Measurements from ENCODE around the gene CAMK4.

The CAMK4 gene

DNA sequence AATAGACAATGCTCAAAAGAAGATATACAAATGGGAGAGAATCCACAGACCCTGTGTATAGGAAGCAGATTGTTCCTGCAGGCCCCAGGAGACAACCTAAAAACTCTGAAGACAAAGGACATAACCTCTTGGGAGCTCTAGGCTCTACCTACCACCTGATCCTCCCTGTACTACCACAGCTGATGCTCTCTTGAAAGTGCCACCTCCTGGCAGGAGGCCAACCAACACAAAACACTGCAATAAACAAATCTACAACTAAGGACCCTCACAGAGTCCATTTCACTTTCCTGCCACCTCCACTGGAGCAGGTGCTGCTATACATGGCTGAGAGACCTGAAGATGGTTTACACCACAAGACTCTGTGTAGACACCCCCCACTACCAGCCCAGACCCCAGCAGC is 239.1 kb downstream of the CAMK4 start:
- peaks cover 7% of the 10 kb centered on the region for H3K36me3 ChIP-seq (replicated peaks; ENCODE audit: low read depth, low read length)
- no peak for TF ChIP-seq EZH2phosphoT487 (IDR thresholded peaks at IDR 0.05; ENCODE audit: low read depth)
- TF ChIP-seq, protein P1, sequence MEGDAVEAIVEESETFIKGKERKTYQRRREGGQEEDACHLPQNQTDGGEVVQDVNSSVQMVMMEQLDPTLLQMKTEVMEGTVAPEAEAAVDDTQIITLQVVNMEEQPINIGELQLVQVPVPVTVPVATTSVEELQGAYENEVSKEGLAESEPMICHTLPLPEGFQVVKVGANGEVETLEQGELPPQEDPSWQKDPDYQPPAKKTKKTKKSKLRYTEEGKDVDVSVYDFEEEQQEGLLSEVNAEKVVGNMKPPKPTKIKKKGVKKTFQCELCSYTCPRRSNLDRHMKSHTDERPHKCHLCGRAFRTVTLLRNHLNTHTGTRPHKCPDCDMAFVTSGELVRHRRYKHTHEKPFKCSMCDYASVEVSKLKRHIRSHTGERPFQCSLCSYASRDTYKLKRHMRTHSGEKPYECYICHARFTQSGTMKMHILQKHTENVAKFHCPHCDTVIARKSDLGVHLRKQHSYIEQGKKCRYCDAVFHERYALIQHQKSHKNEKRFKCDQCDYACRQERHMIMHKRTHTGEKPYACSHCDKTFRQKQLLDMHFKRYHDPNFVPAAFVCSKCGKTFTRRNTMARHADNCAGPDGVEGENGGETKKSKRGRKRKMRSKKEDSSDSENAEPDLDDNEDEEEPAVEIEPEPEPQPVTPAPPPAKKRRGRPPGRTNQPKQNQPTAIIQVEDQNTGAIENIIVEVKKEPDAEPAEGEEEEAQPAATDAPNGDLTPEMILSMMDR (IDR thresholded peaks at IDR 0.05; ENCODE audit: low read depth, low read length), result no peak
- no peaks in the 10 kb centered on the region for H3K27me3 ChIP-seq (ENCODE audit: low read depth, low read length)
- no peak overlapping the region for H3K4me2 ChIP-seq (ENCODE audit: low read length)
- peaks cover 11% of the 10 kb centered on the region for H3K4me1 ChIP-seq (ENCODE audit: low read length)
- H3K9ac ChIP-seq (ENCODE audit: low read length), result no peak overlapping the region
- no peaks in the 10 kb centered on the region for H3K9me3 ChIP-seq (ENCODE audit: insufficient read depth, low read length)
- no peak overlapping the region for H2AFZ ChIP-seq (ENCODE audit: low read depth, low read length)
- no peak overlapping the region for H3K4me3 ChIP-seq (ENCODE audit: low read length)
- H3K27ac ChIP-seq (ENCODE audit: low read length), result no peak overlapping the region
- no peaks in the 10 kb centered on the region for H3K79me2 ChIP-seq (ENCODE audit: low read length)
- no peaks in the 10 kb centered on the region for H4K20me1 ChIP-seq (ENCODE audit: insufficient read depth, low read length)

DNA sequence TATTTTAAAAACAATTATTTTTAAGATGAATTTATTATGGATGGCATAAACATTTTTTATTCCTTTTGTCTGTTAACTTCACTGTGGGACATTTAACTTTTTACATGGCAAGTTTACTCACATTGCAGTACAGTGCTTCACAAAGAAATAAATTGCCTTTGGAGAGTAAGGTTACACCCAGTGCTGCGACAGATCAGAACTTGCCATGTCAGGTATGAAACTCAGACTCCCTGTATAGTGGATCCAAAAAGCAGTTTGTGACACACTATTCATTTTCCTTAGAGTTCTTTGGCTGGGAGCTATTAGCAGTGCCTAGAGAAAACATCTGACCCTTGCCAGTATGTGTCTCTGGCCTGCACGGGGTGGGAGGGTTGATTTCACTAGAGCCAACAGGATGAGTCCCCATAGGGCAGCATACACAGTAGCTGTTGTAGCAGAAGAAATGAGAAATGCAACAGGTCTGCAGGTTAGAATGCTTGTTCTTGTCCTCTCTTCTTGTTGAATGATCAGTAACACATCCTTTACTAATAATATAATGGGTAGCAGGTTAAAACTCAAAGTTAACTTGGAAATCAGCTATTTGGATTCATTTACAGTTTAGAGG is 245.2 kb downstream of the CAMK4 start:
- H4K20me1 ChIP-seq (ENCODE audit: insufficient read depth, low read length), result no peaks in the 10 kb centered on the region
- H3K9me3 ChIP-seq (ENCODE audit: insufficient read depth, low read length), result no peaks in the 10 kb centered on the region
- H3K36me3 ChIP-seq (replicated peaks; ENCODE audit: low read depth, low read length), result peaks cover 3% of the 10 kb centered on the region
- H3K4me3 ChIP-seq (ENCODE audit: low read length), result no peak overlapping the region
- peaks cover 4% of the 10 kb centered on the region for H3K4me1 ChIP-seq (ENCODE audit: low read length)
- H3K27me3 ChIP-seq (ENCODE audit: low read depth, low read length), result no peaks in the 10 kb centered on the region
- H2AFZ ChIP-seq (ENCODE audit: low read depth, low read length), result no peak overlapping the region
- no peak overlapping the region for H3K9ac ChIP-seq (ENCODE audit: low read length)
- TF ChIP-seq, protein P1 (IDR thresholded peaks at IDR 0.05; ENCODE audit: low read depth, low read length), result no peak
- TF ChIP-seq EZH2phosphoT487 (IDR thresholded peaks at IDR 0.05; ENCODE audit: low read depth), result no peak
- H3K79me2 ChIP-seq (ENCODE audit: low read length), result no peaks in the 10 kb centered on the region
- no peak overlapping the region for H3K27ac ChIP-seq (ENCODE audit: low read length)
- H3K4me2 ChIP-seq (ENCODE audit: low read length), result no peak overlapping the region

DNA sequence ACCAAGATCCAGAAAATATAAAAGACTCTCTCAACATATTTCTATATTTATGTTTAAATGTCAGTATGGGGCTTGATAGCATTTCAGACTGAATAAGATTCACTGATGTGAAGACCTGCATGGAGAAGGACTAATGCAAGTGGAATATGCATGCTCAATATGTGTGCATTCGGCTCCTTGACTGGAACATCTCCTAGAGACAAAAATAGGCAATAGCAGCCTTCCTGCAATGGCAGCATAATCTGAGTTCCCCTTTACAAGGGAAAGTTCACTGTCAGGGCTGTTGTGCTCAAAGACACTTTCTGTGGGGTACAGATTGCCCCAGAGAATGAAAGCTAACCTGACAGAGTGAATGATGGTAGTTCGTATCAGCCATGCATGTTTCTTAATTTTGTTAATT is 245.7 kb downstream of the CAMK4 start:
- Histone ChIP-seq H3K36me3 (replicated peaks; ENCODE audit: low read depth, low read length) (peaks cover 4% of the 10 kb centered on the region), H4K20me1 (ENCODE audit: insufficient read depth, low read length) (no peaks in the 10 kb centered on the region), H3K9ac (ENCODE audit: low read length) (no peak overlapping the region), H3K79me2 (ENCODE audit: low read length) (no peaks in the 10 kb centered on the region), H3K4me1 (ENCODE audit: low read length) (peaks cover 4% of the 10 kb centered on the region), H3K4me2 (ENCODE audit: low read length) (no peak overlapping the region), H2AFZ (ENCODE audit: low read depth, low read length) (no peak overlapping the region), H3K4me3 (ENCODE audit: low read length) (no peak overlapping the region), H3K9me3 (ENCODE audit: insufficient read depth, low read length) (no peaks in the 10 kb centered on the region), H3K27ac (ENCODE audit: low read length) (no peak overlapping the region), H3K27me3 (ENCODE audit: low read depth, low read length) (no peaks in the 10 kb centered on the region)
- TF ChIP-seq, protein P1 (IDR thresholded peaks at IDR 0.05; ENCODE audit: low read depth, low read length), result no peak
- no peak for TF ChIP-seq EZH2phosphoT487 (IDR thresholded peaks at IDR 0.05; ENCODE audit: low read depth)

DNA sequence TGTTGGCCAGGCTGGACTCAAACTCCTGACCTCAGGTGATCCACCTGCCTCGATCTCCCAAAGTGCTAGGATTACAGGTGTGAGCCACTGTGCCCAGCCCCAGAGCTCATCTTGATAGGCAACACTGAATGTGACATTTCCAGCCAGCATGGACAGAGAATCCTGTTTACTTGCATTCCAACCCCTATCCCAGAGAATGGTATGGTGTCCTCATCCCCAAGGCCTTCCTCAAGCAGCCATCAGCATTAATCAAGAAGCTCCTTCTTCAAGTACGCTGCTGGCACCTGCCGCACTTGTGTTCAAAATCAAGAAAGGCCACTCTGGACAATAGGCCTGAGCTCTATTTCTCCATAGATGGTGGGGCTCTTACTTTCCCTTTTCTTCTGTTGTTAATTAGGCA is 247.9 kb downstream of the CAMK4 start:
- Histone ChIP-seq H4K20me1 (ENCODE audit: insufficient read depth, low read length) (no peaks in the 10 kb centered on the region), H2AFZ (ENCODE audit: low read depth, low read length) (no peak overlapping the region), H3K4me3 (ENCODE audit: low read length) (no peak overlapping the region), H3K36me3 (replicated peaks; ENCODE audit: low read depth, low read length) (peaks cover 4% of the 10 kb centered on the region), H3K4me1 (ENCODE audit: low read length) (peaks cover 4% of the 10 kb centered on the region), H3K27ac (ENCODE audit: low read length) (no peak overlapping the region), H3K9ac (ENCODE audit: low read length) (no peak overlapping the region), H3K9me3 (ENCODE audit: insufficient read depth, low read length) (no peaks in the 10 kb centered on the region), H3K4me2 (ENCODE audit: low read length) (no peak overlapping the region), H3K79me2 (ENCODE audit: low read length) (no peaks in the 10 kb centered on the region), H3K27me3 (ENCODE audit: low read depth, low read length) (no peaks in the 10 kb centered on the region)
- no peak for TF ChIP-seq EZH2phosphoT487 (IDR thresholded peaks at IDR 0.05; ENCODE audit: low read depth)
- TF ChIP-seq, protein P1 (IDR thresholded peaks at IDR 0.05; ENCODE audit: low read depth, low read length), result no peak

Data from OCI-LY3 (cell line).